ENCODE data around the gene ANKRD55. TPM values are rescaled to one million over a fixed set of nuclear protein-coding genes. Genes with fewer than 3 reads are reported as not detected.

The ANKRD55 gene
- total RNA-seq, 1 donor from 2014 or later, result not detected

- no peak for DNase-seq (ENCODE audit: low spot score)
Measured at GRCh38 chr5:56053363-56053762, 179.8 kb downstream of the ANKRD55 start.

- no peak for DNase-seq (ENCODE audit: low spot score)
Measured at GRCh38 chr5:56052735-56053134, 180.4 kb downstream of the ANKRD55 start.

GRCh38 chr5:56050551-56051255 is 182.4 kb downstream of the ANKRD55 start:
- no peak for DNase-seq (ENCODE audit: low spot score)

Other genes with a start within 250 kb of the ANKRD55 start
- 433 TPM for gene IL6ST, start 238.4 kb downstream of the ANKRD55 start, total RNA-seq

Measured in mesenteric fat pad (tissue), 1 donor.